HAP-1 (cell line): ENCODE results near the gene SPDL1.
"Not testable (repeated sequence)": the region's sequence is repeated elsewhere in the genome, so short reads cannot be mapped to it uniquely, and the experiment has no call there.

Experiments used
- DNase-seq, 2 experiments: peaks; one replicate each; pipeline ENCODE4 v3.0.0-alpha.2; 2016 to 2020; ENCODE audit warnings: low spot score in 2 of 2
- H3K27me3 ChIP-seq: fragments of 250-450 bp; sonication (Bioruptor Pico); 2 replicates; pipeline ENCODE4 v1.5.1; 2020; ENCODE audit warnings: low read depth, mild to moderate bottlenecking, moderate library complexity
- H3K36me3 ChIP-seq: fragments of 250-450 bp; sonication (Bioruptor Pico); replicated peaks from 2 replicates; pipeline ENCODE4 v1.5.1; 2020; ENCODE audit warnings: mild to moderate bottlenecking
- H3K4me1 ChIP-seq: fragments of 250-450 bp; sonication (Bioruptor Pico); 2 replicates; pipeline ENCODE4 v1.5.1; 2020; ENCODE audit warnings: mild to moderate bottlenecking
- H3K4me3 ChIP-seq: fragments of 250-450 bp; sonication (Bioruptor Pico); 2 replicates; pipeline ENCODE4 v1.5.1; 2020; ENCODE audit warnings: mild to moderate bottlenecking, moderate library complexity
- H3K9me3 ChIP-seq: fragments of 250-450 bp; sonication (Bioruptor Pico); 2 replicates; pipeline ENCODE4 v1.5.1; 2020; ENCODE audit warnings: mild to moderate bottlenecking, moderate library complexity
- in situ Hi-C: fragments of 300-500 bp; cut with MboI; formaldehyde crosslinking; loops from 3 replicates; pipeline ENCODE4 v1.14.3; 2020; ENCODE audit warnings: low sequenced_read_pairs, inconsistent platforms, mixed read lengths

The SPDL1 gene

DNA sequence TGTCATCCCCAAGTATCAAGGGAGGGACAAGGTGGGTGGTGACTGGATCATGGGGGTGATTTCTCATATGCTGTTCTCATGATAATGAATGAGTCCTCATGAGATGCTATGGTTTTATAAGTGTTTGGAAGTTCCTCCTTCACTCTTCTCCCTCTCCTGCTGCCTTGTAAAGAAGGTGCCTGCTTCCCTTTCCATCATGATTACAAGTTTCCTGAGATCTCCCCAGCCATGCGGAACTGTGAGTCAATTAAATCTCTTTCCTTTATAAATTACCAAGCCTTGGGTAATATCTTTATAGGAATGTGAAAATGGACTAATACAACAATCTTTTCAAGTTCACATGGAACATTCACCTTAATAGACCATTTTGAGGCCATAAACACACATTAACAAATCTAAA, 32.0 kb downstream of the SPDL1 start:
- no peak for DNase-seq
- Histone ChIP-seq H3K4me1 (no peaks in the 10 kb centered on the region), H3K27me3 (no peaks in the 10 kb centered on the region), H3K36me3 (no peaks in the 10 kb centered on the region), H3K9me3 (no peaks in the 10 kb centered on the region), H3K4me3 (no peak overlapping the region)
- in situ Hi-C loops, result no loop called here

DNA sequence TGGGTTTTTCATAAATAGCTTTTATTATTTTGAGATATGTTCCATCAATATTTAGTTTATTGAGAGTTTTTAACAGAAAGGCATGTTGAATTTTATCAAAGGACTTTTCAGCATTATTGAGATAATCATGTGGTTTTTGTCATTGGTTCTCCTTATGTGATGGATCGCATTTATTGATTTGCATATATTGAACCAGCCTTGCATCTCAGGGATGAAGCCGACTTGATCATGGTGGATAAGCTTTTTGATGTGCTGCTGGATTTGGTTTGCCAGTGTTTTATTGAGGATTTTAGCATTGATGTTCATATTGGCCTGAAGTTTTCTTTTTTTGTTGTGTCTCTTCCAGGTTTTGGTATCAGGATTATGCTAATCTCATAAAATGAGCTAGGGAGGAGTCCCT, 40.7 kb downstream of the SPDL1 start:
- H3K27me3 ChIP-seq, in situ Hi-C loops, H3K36me3 ChIP-seq, H3K4me3 ChIP-seq, H3K9me3 ChIP-seq, DNase-seq, H3K4me1 ChIP-seq: not testable (repeated sequence)

DNA sequence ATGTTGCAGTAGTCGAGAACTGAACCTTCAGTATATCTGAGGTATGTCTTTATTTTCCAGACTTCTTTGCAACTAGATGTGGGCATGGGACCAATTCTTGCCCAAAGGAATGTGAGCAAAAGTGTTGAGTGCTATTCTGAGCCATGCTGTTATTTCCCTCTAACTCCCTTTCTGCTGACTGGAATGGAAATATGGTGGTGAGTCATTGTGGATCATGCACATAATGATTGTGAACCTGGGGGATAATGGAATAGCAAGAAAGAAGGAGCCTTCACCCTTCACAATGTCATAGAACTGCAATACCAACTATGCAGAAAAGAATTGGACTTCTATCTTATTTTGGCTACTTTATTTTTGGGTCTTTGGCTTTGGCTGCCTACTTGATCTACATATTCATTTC, 43.2 kb downstream of the SPDL1 start:
- Histone ChIP-seq H3K36me3 (no peaks in the 10 kb centered on the region), H3K9me3 (no peaks in the 10 kb centered on the region), H3K4me3 (no peak overlapping the region), H3K4me1 (no peaks in the 10 kb centered on the region), H3K27me3 (no peaks in the 10 kb centered on the region)
- DNase-seq, result no peak
- in situ Hi-C loops, result no loop called here

DNA sequence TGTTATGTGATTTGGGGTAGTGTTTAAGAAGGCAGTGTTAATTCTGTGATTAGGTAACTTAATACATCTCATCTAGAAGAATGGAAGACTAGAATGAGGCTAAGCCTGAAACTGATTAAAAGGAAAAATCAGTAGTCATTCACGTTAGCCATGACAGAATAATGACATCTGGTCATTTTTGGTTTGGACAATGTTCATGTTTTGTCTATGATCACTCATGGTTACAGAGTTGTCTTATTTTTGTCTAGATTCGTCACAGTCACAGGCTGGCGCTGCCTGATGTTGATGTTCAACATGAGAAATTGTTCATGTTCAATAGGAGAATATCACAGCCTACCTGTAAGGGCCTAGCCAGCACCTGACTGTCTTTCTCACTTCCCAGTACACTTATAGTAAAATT, 44.0 kb downstream of the SPDL1 start:
- Histone ChIP-seq H3K36me3 (no peaks in the 10 kb centered on the region), H3K27me3 (no peaks in the 10 kb centered on the region), H3K4me3 (no peak overlapping the region), H3K4me1 (no peaks in the 10 kb centered on the region), H3K9me3 (no peaks in the 10 kb centered on the region)
- no peak for DNase-seq
- in situ Hi-C loops, result no loop called here

DNA sequence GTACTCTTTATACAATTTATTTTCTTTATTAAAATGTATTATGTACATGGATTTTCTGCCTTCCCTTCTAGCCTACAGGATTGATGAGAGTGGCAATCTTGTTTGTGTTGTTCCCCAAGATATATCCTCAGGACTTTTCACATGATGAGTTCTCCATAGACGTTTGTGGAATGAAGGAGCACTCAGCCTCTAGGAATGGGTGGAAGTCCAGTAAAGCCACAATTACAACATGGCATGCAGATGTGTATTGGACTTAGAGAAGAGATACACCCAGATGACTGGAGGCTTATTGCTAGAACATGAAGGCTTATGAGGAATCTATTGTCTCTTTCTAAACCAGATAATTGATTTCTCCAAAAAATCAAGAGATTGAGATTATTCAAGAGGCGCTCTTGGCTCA, 45.3 kb downstream of the SPDL1 start:
- no peak for DNase-seq
- in situ Hi-C loops, result no loop called here

DNA sequence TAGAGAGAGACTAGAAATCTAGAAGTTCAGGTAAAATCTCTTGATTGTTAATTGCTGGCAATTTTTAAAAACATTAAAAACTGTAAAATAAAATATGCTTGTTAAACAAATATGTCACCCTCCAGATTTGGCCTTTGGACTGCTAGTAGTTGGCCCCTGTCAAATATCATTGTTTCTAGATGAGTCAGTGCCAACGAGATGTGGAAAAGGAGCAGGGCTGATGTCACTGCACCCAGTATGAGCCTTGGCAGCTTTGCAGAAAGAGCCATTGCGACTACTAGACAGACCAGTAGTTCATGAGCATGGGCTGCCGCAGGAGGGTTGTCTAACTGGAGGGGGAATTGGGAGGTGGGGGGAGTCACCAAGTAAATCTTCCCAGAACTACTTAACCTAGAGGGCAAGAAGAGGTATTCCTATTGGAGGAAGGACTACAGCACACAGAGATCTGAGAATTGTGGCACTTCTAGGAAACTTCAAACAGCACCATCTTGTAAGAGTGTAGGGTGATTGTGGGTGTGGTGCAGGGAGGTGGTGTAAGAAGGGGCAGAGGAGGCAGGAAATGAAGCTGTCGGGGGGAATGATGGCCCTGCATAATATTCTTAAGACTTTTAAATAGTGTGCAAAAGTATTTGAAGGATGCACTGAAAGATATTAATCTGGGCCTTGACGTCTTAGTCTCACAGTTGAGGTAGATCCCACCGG, 46.4 kb downstream of the SPDL1 start:
- Histone ChIP-seq H3K4me1 (no peaks in the 10 kb centered on the region), H3K9me3 (no peaks in the 10 kb centered on the region), H3K36me3 (no peaks in the 10 kb centered on the region), H3K27me3 (no peaks in the 10 kb centered on the region), H3K4me3 (no peak overlapping the region)
- in situ Hi-C loops, result no loop called here
- no peak for DNase-seq

More for the DNA sequence above, 45.3 kb downstream of the SPDL1 start:
- H3K4me3 ChIP-seq, result no peak overlapping the region
- no peaks in the 10 kb centered on the region for H3K9me3 ChIP-seq
- H3K4me1 ChIP-seq, result no peaks in the 10 kb centered on the region
- H3K27me3 ChIP-seq, result no peaks in the 10 kb centered on the region
- no peaks in the 10 kb centered on the region for H3K36me3 ChIP-seq

DNA sequence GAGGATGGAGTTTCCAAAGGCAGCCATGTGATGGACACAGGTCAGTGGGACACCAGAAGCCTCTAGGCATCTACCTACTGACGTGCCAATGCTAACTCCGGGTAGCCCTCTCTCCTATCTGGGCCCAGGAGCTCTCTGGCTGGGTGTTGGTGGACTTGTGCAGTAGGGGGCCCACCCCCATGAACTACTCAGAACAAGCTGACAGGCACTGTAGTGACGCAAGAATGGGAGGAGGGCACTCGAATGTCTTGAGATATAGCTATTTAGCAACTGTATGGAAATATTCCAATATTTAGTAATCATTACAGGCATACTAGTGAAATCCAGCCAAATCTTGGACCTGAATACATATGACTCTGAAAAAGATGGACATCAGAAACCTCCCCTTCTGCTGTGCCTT, 47.8 kb downstream of the SPDL1 start:
- Histone ChIP-seq H3K27me3 (no peaks in the 10 kb centered on the region), H3K4me3 (no peak overlapping the region)

DNA sequence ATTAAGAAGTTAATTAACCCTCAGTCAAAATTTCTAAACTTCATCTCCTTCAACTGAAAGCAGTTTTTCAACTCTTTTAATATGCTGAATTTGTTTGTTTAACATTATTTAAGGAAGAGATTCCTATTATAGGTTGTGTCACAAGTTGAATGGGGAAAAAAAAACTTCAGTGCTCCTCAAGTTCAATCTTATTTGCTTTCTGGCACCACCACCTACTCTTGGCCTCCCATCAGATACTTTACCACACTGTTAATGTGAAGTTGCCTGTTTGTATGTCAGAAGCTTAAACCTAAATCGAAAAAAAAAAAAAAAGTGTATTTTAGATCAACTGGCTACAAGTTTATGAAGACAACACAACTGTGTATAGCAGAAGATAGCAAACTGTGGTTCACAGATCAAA, 49.4 kb downstream of the SPDL1 start:
- no peaks in the 10 kb centered on the region for H3K36me3 ChIP-seq
- H3K9me3 ChIP-seq, result no peaks in the 10 kb centered on the region
- no peaks in the 10 kb centered on the region for H3K4me1 ChIP-seq
- H3K27me3 ChIP-seq, result no peaks in the 10 kb centered on the region
- DNase-seq, result no peak
- no peak overlapping the region for H3K4me3 ChIP-seq
- in situ Hi-C loops, result no loop called here

More for the DNA sequence above, 47.8 kb downstream of the SPDL1 start:
- no peaks in the 10 kb centered on the region for H3K4me1 ChIP-seq
- no peak for DNase-seq
- H3K36me3 ChIP-seq, result no peaks in the 10 kb centered on the region
- in situ Hi-C loops, result no loop called here
- H3K9me3 ChIP-seq, result no peaks in the 10 kb centered on the region

DNA sequence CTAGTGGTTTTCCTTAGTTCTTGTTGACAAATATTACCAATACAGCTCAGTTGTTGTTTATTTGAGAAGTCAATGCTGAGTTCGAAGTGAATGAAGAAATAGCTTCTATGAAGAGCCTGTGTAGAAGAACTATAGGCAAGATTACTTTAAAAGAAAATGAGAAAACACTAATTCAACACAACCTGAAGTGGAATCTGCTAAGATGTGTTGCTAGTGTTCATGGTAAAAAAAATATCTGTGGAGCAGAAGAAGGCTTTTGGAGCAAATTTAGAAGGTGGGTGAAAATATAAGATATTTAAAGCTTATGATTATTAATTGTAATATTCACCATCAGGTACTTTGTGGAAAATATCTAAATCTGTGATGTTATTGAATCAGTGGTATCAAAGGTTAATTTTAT, 51.0 kb downstream of the SPDL1 start:
- H3K36me3 ChIP-seq, result no peaks in the 10 kb centered on the region
- DNase-seq, result no peak
- no peaks in the 10 kb centered on the region for H3K4me1 ChIP-seq
- no peaks in the 10 kb centered on the region for H3K27me3 ChIP-seq
- in situ Hi-C loops, result no loop called here
- no peak overlapping the region for H3K4me3 ChIP-seq
- no peaks in the 10 kb centered on the region for H3K9me3 ChIP-seq

DNA sequence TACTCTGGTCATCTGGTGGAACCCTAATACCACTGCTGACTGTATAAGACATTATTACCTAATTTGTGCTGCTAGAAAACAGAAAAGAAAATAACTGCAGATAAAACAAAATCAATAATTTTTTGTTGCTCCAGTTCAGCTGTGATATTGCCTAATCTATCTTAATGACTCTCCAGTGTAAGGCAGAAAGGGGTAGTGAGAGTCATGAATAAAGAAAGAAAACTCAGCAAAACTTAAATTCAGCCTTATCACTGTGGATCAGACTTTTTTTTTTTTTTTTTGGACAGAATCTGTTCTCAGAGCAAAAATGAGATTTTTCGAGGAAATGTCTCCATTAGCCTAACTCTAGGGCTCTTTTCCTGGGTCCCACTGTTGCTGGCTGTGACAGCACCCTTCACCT, 52.4 kb downstream of the SPDL1 start:
- Histone ChIP-seq H3K36me3 (no peaks in the 10 kb centered on the region), H3K4me3 (no peak overlapping the region), H3K27me3 (no peaks in the 10 kb centered on the region), H3K4me1 (no peaks in the 10 kb centered on the region), H3K9me3 (no peaks in the 10 kb centered on the region)
- in situ Hi-C loops, result no loop called here
- DNase-seq, result no peak

DNA sequence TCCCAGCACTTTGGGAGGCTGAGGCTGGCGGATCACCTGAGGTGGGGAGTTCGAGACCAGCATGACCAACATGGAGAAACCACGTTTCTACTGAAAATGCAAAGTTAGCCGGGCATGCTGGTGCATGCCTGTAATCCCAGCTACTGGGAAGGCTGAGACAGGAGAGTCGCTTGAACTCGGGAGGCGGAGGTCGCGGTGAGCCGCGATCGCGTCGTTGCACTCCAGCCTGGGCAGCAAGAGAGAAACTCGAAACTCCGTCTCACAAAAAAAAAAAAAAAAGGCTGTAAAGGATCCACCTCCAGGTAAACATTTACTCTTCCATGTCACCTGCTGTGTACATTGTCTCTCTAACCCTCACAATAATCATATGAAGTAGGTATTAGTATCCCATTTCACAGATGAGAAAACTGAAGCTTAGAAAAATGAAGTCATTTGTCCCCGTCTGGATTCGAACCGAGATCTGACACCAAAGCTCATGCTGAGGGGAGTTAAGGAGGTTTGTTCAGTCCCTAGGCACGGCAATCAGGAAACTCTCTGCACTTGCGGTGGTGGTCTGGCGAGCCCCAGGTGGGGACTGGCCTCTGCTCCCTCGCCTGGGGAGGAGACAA, 53.0 kb downstream of the SPDL1 start:
- in situ Hi-C loops, result no loop called here
- Histone ChIP-seq H3K4me3 (no peak overlapping the region), H3K9me3 (no peaks in the 10 kb centered on the region), H3K27me3 (no peaks in the 10 kb centered on the region), H3K4me1 (no peaks in the 10 kb centered on the region), H3K36me3 (no peaks in the 10 kb centered on the region)
- DNase-seq, result no peak

DNA sequence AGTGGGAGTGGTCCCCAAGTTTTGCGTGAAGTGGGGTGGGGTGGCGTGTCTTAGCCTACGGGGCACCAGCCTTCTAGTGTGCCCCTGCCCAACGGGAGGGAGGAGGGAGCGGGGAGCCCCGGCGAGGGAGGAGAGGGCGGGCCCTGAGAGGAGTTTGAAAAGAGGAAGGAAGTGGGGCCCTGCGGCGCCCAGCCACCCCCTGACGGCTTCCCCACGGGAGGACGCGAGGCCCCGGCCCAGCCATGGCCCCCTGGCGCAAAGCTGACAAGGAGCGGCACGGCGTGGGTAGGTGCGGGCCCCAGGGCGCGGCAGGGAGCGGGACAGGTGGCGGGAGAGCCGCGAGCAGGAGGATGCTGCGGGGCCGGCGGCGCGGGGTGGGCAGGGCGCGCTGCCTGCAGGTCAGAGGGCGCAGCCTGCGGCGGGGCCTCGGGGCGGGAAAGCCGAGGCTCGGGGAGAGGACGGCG, 53.5 kb downstream of the SPDL1 start, which contains the start of gene DOCK2:
Gene DOCK2, plus strand, starts transcription at position 191 of the 464 bp plus-strand sequence. Its CDS starts 52 bp downstream, at position 243.
- Histone ChIP-seq H3K36me3 (no peaks in the 10 kb centered on the region), H3K9me3 (no peaks in the 10 kb centered on the region), H3K4me1 (no peaks in the 10 kb centered on the region), H3K4me3 (no peak within 1 kb of the TSS), H3K27me3 (no peaks in the 10 kb centered on the region)
- no peak for DNase-seq
- in situ Hi-C loops, result no loop called here

DNA sequence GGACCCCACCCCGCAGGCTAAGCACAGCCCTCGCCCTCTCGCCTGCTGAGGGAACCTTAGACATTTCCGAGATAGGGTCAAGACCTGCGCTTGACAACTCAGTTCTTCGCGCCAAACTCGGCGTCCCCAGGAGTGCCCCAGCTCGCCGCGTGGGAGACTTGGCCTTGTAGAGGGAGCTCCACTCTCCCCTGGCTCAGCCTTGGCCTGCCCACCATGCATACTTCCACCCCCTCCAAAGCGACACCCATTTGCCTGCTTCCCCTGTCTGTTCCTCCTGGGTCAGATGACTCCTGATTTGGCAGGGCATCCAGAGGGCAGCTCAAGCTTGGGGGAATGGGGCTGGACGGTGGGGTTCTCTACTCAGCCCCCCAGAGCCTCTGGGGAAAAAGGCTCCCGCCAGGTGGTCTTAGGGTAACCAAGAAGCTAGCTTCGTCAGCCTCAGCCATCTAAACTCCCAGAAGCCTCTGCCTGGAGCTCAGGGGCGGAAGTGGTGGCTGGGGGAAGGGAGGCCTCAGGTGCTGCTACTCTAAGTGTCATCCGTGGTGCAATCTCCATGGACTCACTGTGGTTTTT, 54.1 kb downstream of the SPDL1 start:
- in situ Hi-C loops, result no loop called here
- Histone ChIP-seq H3K27me3 (no peaks in the 10 kb centered on the region), H3K4me3 (no peak overlapping the region)

DNA sequence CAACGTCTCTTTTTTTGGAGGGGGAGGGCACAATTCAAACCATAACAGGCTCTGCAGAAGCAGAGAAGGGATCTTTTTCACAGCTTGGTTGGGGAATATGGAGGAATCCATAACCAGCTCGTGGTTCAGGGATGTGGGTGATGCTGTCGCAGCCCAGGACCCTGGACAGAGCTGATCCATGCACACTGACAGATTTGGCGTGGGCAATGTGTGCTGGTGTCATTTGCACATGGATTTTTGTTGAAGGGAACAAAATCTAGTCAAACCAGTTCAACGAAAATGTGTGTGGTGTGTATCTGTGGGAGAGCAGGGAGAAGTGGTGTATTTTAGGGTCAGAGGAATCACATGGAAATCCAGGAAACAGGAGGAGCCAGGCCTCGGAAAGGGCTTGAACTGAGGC, 57.7 kb downstream of the SPDL1 start:
- Histone ChIP-seq H3K36me3 (no peaks in the 10 kb centered on the region), H3K4me3 (no peak overlapping the region), H3K9me3 (no peaks in the 10 kb centered on the region), H3K27me3 (no peaks in the 10 kb centered on the region), H3K4me1 (no peaks in the 10 kb centered on the region)
- in situ Hi-C loops, result no loop called here
- DNase-seq, result no peak

More for the DNA sequence above, 54.1 kb downstream of the SPDL1 start:
- Histone ChIP-seq H3K4me1 (no peaks in the 10 kb centered on the region), H3K9me3 (no peaks in the 10 kb centered on the region), H3K36me3 (no peaks in the 10 kb centered on the region)
- DNase-seq, result no peak
